NB4 (cell line): ENCODE measurements around the gene C1orf50.
A peak's percentile ranks its signal among the peaks of the same experiment; 100 is the strongest.

ENCODE experiments used
- DNase-seq: peaks from one replicate; pipeline ENCODE4 v3.0.0; 2010; ENCODE audit warnings: low read depth
- H3K4me3 ChIP-seq: one replicate; pipeline ENCODE4 v1.5.1; 2011; ENCODE audit warnings: mild to moderate bottlenecking, low read depth, low read length, moderate library complexity
- CTCF ChIP-seq: IDR thresholded peaks from one replicate; pipeline ENCODE4 v1.5.1; 2012; ENCODE audit warnings: low read depth, low read length
- MAX ChIP-seq: IDR thresholded peaks from 2 replicates; pipeline ENCODE4 v1.6.1; 2011; ENCODE audit warnings: low read depth, low read length
- MYC ChIP-seq: IDR thresholded peaks from 2 replicates; pipeline ENCODE4 v1.6.1; 2011; ENCODE audit warnings: low read depth, low read length
- POLR2A ChIP-seq: IDR thresholded peaks from 2 replicates; pipeline ENCODE4 v1.6.1; 2011; ENCODE audit warnings: mild to moderate bottlenecking; ENCODE audit not compliant: insufficient read length; ENCODE audit errors: extremely low read depth

Gene C1orf50

DNA sequence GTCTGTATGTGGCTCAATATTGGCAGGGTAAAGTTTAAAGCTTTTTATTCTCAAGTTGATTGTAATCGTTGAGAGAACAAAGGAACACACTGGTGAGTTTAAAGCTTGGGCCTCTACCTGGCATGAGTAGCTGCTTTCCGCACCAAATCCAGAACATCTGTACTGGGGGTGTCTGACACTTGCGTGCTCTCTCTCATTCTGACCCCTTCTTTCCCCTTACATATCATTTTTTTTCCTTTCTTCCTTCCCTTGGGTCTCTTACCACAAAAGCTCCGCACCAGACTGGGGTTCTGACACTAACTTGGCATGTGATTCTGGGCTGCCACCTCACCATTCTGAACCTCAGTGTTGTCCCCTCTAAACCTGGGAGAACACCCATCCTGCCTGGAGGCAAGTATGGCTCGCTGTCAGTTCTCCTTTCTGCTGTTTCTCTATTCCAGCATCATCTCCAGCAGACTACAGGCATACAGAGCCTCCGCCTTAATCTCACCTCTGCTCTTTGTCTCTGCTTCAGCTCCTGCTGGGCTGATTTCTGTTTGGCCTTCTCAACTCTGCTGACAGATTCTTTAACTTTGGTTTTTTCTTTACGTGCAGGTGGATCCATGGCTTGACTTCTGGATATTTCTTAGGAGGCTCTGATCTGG is 49.0 kb downstream of the C1orf50 start:
- TF ChIP-seq MAX: no peak
- TF ChIP-seq POLR2A: no peak
- no peak for TF ChIP-seq CTCF
- no peak for TF ChIP-seq MYC
- DNase-seq: peak; percentile 34

GRCh38 chr1:42816585-42817439 is 49.8 kb downstream of the C1orf50 start, which contains the start of the genes ERMAP and SVBP:
Gene ERMAP (plus strand): TSS chr1:42817122. CDS start chr1:42830449, 13,327 bp downstream.
Gene SVBP (minus strand): TSS chr1:42817397. CDS start chr1:42816544, 853 bp downstream.
- TF ChIP-seq MYC (no peak), POLR2A (peak; percentile 61)
- DNase-seq: peak; percentile 85
- peak within 1 kb of the TSS; percentile 74 for H3K4me3 ChIP-seq

More for the DNA sequence above, 49.0 kb downstream of the C1orf50 start:
- H3K4me3 ChIP-seq: peak overlapping the region; percentile 74

- no peak for TF ChIP-seq CTCF
- no peak for TF ChIP-seq POLR2A
- TF ChIP-seq MAX: no peak
- TF ChIP-seq MYC: no peak
- DNase-seq: no peak
- H3K4me3 ChIP-seq: peak overlapping the region; percentile 62
Measured at GRCh38 chr1:42817440-42817767, 50.4 kb downstream of the C1orf50 start.

DNA sequence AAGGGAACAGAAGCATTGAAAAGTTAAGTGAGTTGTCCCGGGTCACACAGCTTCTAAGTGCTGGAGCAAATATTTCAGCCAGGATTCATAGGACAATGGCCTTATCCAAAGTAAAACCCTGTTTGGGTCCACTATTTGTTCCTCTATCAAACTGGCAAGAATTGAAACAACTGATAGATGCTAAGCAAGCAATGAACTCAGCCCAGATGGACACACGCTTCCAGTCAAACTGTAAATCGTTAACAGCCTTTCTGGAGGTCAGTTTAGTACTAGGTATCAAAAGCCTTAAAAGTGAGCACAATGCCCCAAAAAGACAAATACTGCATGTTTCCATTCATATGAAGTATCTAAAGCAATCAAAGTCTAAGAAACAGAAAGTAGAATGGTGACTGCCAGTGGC is 50.9 kb downstream of the C1orf50 start:
- no peak for TF ChIP-seq CTCF
- no peak for TF ChIP-seq MYC
- no peak for TF ChIP-seq POLR2A
- no peak for TF ChIP-seq MAX
- peak overlapping the region; percentile 62 for H3K4me3 ChIP-seq
- DNase-seq: no peak

DNA sequence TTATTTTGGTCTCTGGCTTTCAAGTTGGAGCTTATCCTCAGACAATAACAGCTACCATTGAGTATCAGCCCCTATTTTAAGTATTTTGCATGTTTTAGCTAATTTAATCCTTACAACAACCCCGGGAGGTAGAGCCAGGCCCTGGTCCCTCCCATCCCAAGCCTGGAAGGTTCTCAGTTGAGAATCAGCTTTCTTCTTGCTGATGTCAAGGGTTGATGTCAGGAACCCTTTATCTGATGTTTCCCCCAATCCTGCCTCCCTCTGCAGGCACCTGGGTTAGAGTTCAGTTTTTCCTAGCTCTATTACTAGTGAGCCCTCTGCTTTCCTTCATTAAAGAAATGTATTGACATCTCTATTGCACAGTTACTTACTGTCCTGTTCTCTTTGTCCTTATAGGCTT is 53.8 kb downstream of the C1orf50 start:
- TF ChIP-seq POLR2A: no peak
- TF ChIP-seq MYC: no peak
- no peak for TF ChIP-seq CTCF
- TF ChIP-seq MAX: no peak
- no peak overlapping the region for H3K4me3 ChIP-seq
- no peak for DNase-seq

DNA sequence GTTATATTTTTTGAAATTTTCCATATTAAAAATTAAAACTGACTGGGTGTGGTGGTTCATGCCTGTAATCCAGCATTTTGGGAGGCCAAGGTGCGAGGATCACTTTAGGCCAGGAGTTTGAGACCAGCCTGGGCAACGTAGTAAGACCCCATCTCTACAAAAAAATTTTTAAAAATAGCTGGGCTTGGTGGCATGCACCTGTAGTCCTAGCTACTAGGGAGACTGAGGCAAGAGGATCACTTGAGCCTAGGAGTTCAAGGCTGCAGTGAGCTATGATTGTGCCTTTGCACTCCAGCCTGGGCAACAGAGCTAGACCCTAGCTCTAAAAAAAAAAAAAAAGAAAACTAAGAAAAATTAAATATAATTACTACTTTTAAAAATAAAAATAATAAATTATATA is 54.6 kb downstream of the C1orf50 start:
- TF ChIP-seq POLR2A (no peak), CTCF (no peak), MAX (no peak), MYC (no peak)
- DNase-seq: no peak
- H3K4me3 ChIP-seq: no peak overlapping the region
